SK-N-SH (cell line): ENCODE data around the gene FCRL3.

Experiments
- ELF1 ChIP-seq: IDR thresholded peaks from 2 replicates; pipeline ENCODE4 v1.4.0; 2012
- EP300 ChIP-seq, 2 experiments: IDR thresholded peaks; 2 replicates each; pipeline versions ENCODE4 v1.4.0 to v1.6.1; 2012; ENCODE audit warnings: borderline replicate concordance in 1 of 2, low read depth in 1 of 2, low read length in 1 of 2
- FOXM1 ChIP-seq: IDR thresholded peaks from 2 replicates; pipeline ENCODE4 v1.4.0; 2012; ENCODE audit warnings: low read depth, mild to moderate bottlenecking
- POLR2AphosphoS5 ChIP-seq: IDR thresholded peaks from 2 replicates; pipeline ENCODE4 v1.6.1; 2012; ENCODE audit warnings: low read depth, low read length
- TEAD4 ChIP-seq: IDR thresholded peaks from 2 replicates; pipeline ENCODE4 v1.4.0; 2012; ENCODE audit warnings: mild to moderate bottlenecking, borderline replicate concordance; ENCODE audit not compliant: insufficient read depth
- TF ChIP-seq, protein P1 (sequence below): IDR thresholded peaks from 2 replicates; pipeline ENCODE4 v1.4.0; 2012; ENCODE audit warnings: low read depth
- TF ChIP-seq, protein P2 (sequence below): fragments of 200-600 bp; sonication (generic); IDR thresholded peaks from 2 replicates; pipeline ENCODE4 v1.6.1; 2017; ENCODE audit warnings: antibody characterized with exemption, mild to moderate bottlenecking, moderate library complexity

DNA sequence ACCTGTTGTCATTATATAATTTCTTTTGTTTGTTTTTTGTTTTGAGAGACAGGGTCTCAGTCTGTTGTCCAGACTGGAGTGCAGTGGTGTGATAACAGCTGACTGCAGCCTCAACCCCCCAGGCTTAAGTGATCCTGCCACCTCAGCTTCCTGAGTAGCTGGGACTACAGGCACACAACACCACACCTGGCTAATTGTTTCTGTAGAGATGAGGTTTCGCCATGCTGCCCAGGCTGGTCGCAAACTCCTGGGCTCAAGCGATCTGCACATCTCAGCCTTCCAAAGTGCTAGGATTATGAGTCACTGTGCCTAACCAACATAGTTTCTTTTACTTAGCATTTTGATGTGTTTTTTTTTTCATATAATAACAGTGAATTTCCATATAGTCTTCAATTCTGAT lies 52.3 kb downstream of the FCRL3 start:
- TF ChIP-seq, protein P1, sequence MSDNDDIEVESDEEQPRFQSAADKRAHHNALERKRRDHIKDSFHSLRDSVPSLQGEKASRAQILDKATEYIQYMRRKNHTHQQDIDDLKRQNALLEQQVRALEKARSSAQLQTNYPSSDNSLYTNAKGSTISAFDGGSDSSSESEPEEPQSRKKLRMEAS = no peak
- TF ChIP-seq ELF1 (no peak), FOXM1 (no peak), POLR2AphosphoS5 (no peak), EP300 (IDR thresholded peaks at IDR 0.05; ENCODE audit: borderline replicate concordance in 1 of 2, low read depth in 1 of 2, low read length in 1 of 2) (no peak), TEAD4 (no peak)
- TF ChIP-seq, protein P2, sequence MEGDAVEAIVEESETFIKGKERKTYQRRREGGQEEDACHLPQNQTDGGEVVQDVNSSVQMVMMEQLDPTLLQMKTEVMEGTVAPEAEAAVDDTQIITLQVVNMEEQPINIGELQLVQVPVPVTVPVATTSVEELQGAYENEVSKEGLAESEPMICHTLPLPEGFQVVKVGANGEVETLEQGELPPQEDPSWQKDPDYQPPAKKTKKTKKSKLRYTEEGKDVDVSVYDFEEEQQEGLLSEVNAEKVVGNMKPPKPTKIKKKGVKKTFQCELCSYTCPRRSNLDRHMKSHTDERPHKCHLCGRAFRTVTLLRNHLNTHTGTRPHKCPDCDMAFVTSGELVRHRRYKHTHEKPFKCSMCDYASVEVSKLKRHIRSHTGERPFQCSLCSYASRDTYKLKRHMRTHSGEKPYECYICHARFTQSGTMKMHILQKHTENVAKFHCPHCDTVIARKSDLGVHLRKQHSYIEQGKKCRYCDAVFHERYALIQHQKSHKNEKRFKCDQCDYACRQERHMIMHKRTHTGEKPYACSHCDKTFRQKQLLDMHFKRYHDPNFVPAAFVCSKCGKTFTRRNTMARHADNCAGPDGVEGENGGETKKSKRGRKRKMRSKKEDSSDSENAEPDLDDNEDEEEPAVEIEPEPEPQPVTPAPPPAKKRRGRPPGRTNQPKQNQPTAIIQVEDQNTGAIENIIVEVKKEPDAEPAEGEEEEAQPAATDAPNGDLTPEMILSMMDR = no peak
